Osteoblast (primary cell): Measurements from ENCODE around the gene SHB. TPM values are rescaled to one million over a fixed set of nuclear protein-coding genes. Genes with fewer than 3 reads are reported as not detected.

ENCODE experiments used
- DNase-seq: peaks from one replicate; pipeline ENCODE4 v3.0.0; 2011; ENCODE audit warnings: low spot score, mixed read lengths; ENCODE audit not compliant: insufficient read length; ENCODE audit errors: missing footprints
- H2AFZ ChIP-seq: 2 replicates; pipeline ENCODE4 v1.6.0; 2011; ENCODE audit warnings: mild to moderate bottlenecking, low read length
- H3K27ac ChIP-seq: 2 replicates; pipeline ENCODE4 v1.5.1; 2011; ENCODE audit warnings: mild to moderate bottlenecking, low read depth, low read length, moderate library complexity
- H3K27me3 ChIP-seq: 2 replicates; pipeline ENCODE4 v1.6.0; 2012; ENCODE audit warnings: mild to moderate bottlenecking, control low read depth, inconsistent platforms, low read length, moderate library complexity; ENCODE audit not compliant: insufficient read depth
- H3K36me3 ChIP-seq: 2 replicates; pipeline ENCODE4 v1.5.1; 2011; ENCODE audit warnings: mild to moderate bottlenecking, low read length, control low read depth, moderate library complexity; ENCODE audit not compliant: insufficient read depth
- H3K4me1 ChIP-seq: 2 replicates; pipeline ENCODE4 v1.5.1; 2011; ENCODE audit warnings: mild to moderate bottlenecking, low read length, control low read depth, moderate library complexity; ENCODE audit not compliant: insufficient read depth
- H3K4me2 ChIP-seq: 2 replicates; pipeline ENCODE4 v1.6.0; 2011; ENCODE audit warnings: mild to moderate bottlenecking, low read length; ENCODE audit not compliant: insufficient read depth
- H3K4me3 ChIP-seq: fragments of 200-600 bp; sonication (generic); 3 replicates; pipeline ENCODE4 v1.5.1; 2012; ENCODE audit warnings: mild to moderate bottlenecking, low read length, inconsistent platforms; ENCODE audit not compliant: insufficient read depth
- H3K79me2 ChIP-seq: 2 replicates; pipeline ENCODE4 v1.6.0; 2012; ENCODE audit warnings: mild to moderate bottlenecking, low read length, control low read depth, inconsistent platforms; ENCODE audit not compliant: insufficient read depth
- H3K9me3 ChIP-seq: 2 replicates; pipeline ENCODE4 v1.5.1; 2011; ENCODE audit warnings: low read depth, low read length, control low read depth
- H4K20me1 ChIP-seq: 2 replicates; pipeline ENCODE4 v1.6.0; 2012; ENCODE audit warnings: mild to moderate bottlenecking, low read length, control low read depth; ENCODE audit not compliant: insufficient read depth
- CTCF ChIP-seq: IDR thresholded peaks from 2 replicates; pipeline ENCODE4 v1.5.1; 2011; ENCODE audit warnings: mild to moderate bottlenecking, low read depth, low read length, moderate library complexity; ENCODE audit errors: extremely low read depth
- total RNA-seq: library from RNA; depleted of rRNA; stranded (reverse); fragments of >200 nt; gene quantifications from 2 replicates; pipeline ENCODE4 v1.2.3, GENCODE V29; 2012

The SHB gene
- total RNA-seq, 1 donor: 9.4 TPM

GRCh38 chr9:38054653-38055052 is 14.4 kb downstream of the SHB start:
- Histone ChIP-seq H3K36me3 (peaks cover 8% of the 10 kb centered on the region), H4K20me1 (peaks cover 26% of the 10 kb centered on the region), H3K27me3 (no peaks in the 10 kb centered on the region), H3K4me3 (no peak overlapping the region), H3K9me3 (no peaks in the 10 kb centered on the region), H2AFZ (no peak overlapping the region), H3K4me1 (peaks cover 15% of the 10 kb centered on the region), H3K27ac (no peak overlapping the region), H3K79me2 (peaks cover 88% of the 10 kb centered on the region), H3K4me2 (no peak overlapping the region)
- no peak for DNase-seq
- no peak for TF ChIP-seq CTCF

GRCh38 chr9:38053697-38054461 is 15.1 kb downstream of the SHB start:
- H3K4me1 ChIP-seq: peaks cover 16% of the 10 kb centered on the region
- peaks cover 23% of the 10 kb centered on the region for H4K20me1 ChIP-seq
- no peak overlapping the region for H3K4me3 ChIP-seq
- no peak for TF ChIP-seq CTCF
- H3K4me2 ChIP-seq: no peak overlapping the region
- H3K36me3 ChIP-seq: peaks cover 3% of the 10 kb centered on the region
- H2AFZ ChIP-seq: no peak overlapping the region
- H3K27ac ChIP-seq: no peak overlapping the region
- no peaks in the 10 kb centered on the region for H3K27me3 ChIP-seq
- peaks cover 88% of the 10 kb centered on the region for H3K79me2 ChIP-seq
- no peaks in the 10 kb centered on the region for H3K9me3 ChIP-seq
- DNase-seq: no peak

- Histone ChIP-seq H3K27me3 (no peaks in the 10 kb centered on the region), H3K79me2 (peaks cover 72% of the 10 kb centered on the region), H3K9me3 (no peaks in the 10 kb centered on the region), H3K27ac (no peak overlapping the region), H3K4me2 (no peak overlapping the region), H3K4me3 (no peak overlapping the region), H2AFZ (no peak overlapping the region), H3K36me3 (peaks cover 3% of the 10 kb centered on the region), H3K4me1 (peaks cover 23% of the 10 kb centered on the region), H4K20me1 (peaks cover 10% of the 10 kb centered on the region)
- DNase-seq: no peak
- no peak for TF ChIP-seq CTCF
These were observed 17.1 kb downstream of the SHB start for GRCh38 chr9:38051780-38052546.

GRCh38 chr9:38048316-38048969 is 20.6 kb downstream of the SHB start:
- no peak for DNase-seq
- H3K4me3 ChIP-seq: no peak overlapping the region
- H3K4me2 ChIP-seq: peak overlapping the region; percentile 75
- peaks cover 65% of the 10 kb centered on the region for H3K79me2 ChIP-seq
- peaks cover 3% of the 10 kb centered on the region for H3K36me3 ChIP-seq
- H3K9me3 ChIP-seq: no peaks in the 10 kb centered on the region
- H3K27ac ChIP-seq: peak overlapping the region; percentile 91
- H4K20me1 ChIP-seq: peaks cover 7% of the 10 kb centered on the region
- H2AFZ ChIP-seq: no peak overlapping the region
- H3K27me3 ChIP-seq: no peaks in the 10 kb centered on the region
- peaks cover 34% of the 10 kb centered on the region for H3K4me1 ChIP-seq
- no peak for TF ChIP-seq CTCF
